ENCODE measurements around the gene SLC16A6.

The SLC16A6 gene

DNA sequence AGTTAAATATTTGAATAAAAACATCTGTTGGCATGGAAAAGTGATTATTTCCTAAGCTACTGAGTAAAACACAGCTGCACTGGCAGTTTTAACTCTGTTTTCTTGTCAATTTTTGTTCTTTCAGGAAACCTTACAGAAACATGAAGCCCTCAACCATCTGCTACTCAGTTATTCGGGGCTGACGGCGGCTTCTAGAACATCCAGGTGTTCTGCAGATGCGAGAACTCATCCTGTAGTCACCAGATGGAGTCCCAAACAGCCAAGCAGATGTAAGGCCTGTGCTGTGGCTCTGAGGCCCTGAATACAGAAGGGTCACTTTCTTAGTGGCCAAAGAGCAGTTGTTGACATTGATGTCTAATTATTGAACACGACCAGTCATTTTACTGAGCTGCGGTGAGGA lies 15.9 kb upstream of the SLC16A6 start:
- no peaks in the 10 kb centered on the region for H3K36me3 ChIP-seq (ENCODE audit: control insufficient read depth, insufficient read depth, low read length)
- no peaks in the 10 kb centered on the region for H3K27me3 ChIP-seq (ENCODE audit: control insufficient read depth, insufficient read depth, low read length)
- no peak overlapping the region for H3K27ac ChIP-seq (ENCODE audit: low read depth, low read length)
- no peak overlapping the region for H3K4me3 ChIP-seq (ENCODE audit: low read length)
- no peaks in the 10 kb centered on the region for H3K4me1 ChIP-seq (ENCODE audit: control insufficient read depth, insufficient read depth, low read length)
- H3K9ac ChIP-seq (ENCODE audit: low read length), result no peak overlapping the region

- H3K4me1 ChIP-seq (ENCODE audit: control insufficient read depth, insufficient read depth, low read length), result no peaks in the 10 kb centered on the region
- no peaks in the 10 kb centered on the region for H3K36me3 ChIP-seq (ENCODE audit: control insufficient read depth, insufficient read depth, low read length)
- no peaks in the 10 kb centered on the region for H3K27me3 ChIP-seq (ENCODE audit: control insufficient read depth, insufficient read depth, low read length)
- no peak overlapping the region for H3K4me3 ChIP-seq (ENCODE audit: low read length)
- no peak overlapping the region for H3K9ac ChIP-seq (ENCODE audit: low read length)
- no peak overlapping the region for H3K27ac ChIP-seq (ENCODE audit: low read depth, low read length)
Observed at GRCh38 chr17:68305142-68305541, 14.2 kb upstream of the SLC16A6 start.

DNA sequence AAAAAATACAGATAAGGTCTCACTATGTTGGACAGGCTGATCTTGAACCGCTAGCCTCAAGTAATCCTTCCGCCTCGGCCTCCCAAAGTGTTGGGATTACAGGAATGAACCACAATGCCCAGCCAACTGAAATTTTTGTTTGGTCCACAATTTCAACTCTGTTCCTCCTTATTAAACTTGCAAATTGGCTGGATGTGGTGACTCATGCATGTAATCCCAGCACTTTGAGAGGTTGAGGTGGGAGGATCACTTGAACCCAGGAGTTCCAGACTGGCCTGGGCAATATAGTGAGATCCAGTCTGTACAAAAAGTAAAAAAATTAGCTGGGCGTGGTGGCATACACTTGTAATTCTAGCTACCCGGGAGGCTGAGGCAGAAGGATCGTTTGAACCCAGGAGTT lies 13.8 kb upstream of the SLC16A6 start:
- Histone ChIP-seq H3K36me3 (ENCODE audit: control insufficient read depth, insufficient read depth, low read length) (no peaks in the 10 kb centered on the region), H3K27ac (ENCODE audit: low read depth, low read length) (no peak overlapping the region), H3K4me3 (ENCODE audit: low read length) (no peak overlapping the region), H3K9ac (ENCODE audit: low read length) (no peak overlapping the region), H3K27me3 (ENCODE audit: control insufficient read depth, insufficient read depth, low read length) (no peaks in the 10 kb centered on the region), H3K4me1 (ENCODE audit: control insufficient read depth, insufficient read depth, low read length) (no peaks in the 10 kb centered on the region)

GRCh38 chr17:68302666-68303065 lies 11.7 kb upstream of the SLC16A6 start:
- no peak overlapping the region for H3K9ac ChIP-seq (ENCODE audit: low read length)
- no peaks in the 10 kb centered on the region for H3K4me1 ChIP-seq (ENCODE audit: control insufficient read depth, insufficient read depth, low read length)
- no peak overlapping the region for H3K4me3 ChIP-seq (ENCODE audit: low read length)
- no peaks in the 10 kb centered on the region for H3K36me3 ChIP-seq (ENCODE audit: control insufficient read depth, insufficient read depth, low read length)
- no peaks in the 10 kb centered on the region for H3K27me3 ChIP-seq (ENCODE audit: control insufficient read depth, insufficient read depth, low read length)
- H3K27ac ChIP-seq (ENCODE audit: low read depth, low read length), result no peak overlapping the region

GRCh38 chr17:68302066-68302564 lies 11.2 kb upstream of the SLC16A6 start:
- Histone ChIP-seq H3K27ac (ENCODE audit: low read depth, low read length) (no peak overlapping the region), H3K4me3 (ENCODE audit: low read length) (no peak overlapping the region), H3K9ac (ENCODE audit: low read length) (no peak overlapping the region), H3K4me1 (ENCODE audit: control insufficient read depth, insufficient read depth, low read length) (no peaks in the 10 kb centered on the region), H3K27me3 (ENCODE audit: control insufficient read depth, insufficient read depth, low read length) (no peaks in the 10 kb centered on the region), H3K36me3 (ENCODE audit: control insufficient read depth, insufficient read depth, low read length) (no peaks in the 10 kb centered on the region)

GRCh38 chr17:68301438-68301959 lies 10.6 kb upstream of the SLC16A6 start:
- Histone ChIP-seq H3K9ac (ENCODE audit: low read length) (no peak overlapping the region), H3K27me3 (ENCODE audit: control insufficient read depth, insufficient read depth, low read length) (no peaks in the 10 kb centered on the region), H3K4me1 (ENCODE audit: control insufficient read depth, insufficient read depth, low read length) (no peaks in the 10 kb centered on the region), H3K36me3 (ENCODE audit: control insufficient read depth, insufficient read depth, low read length) (no peaks in the 10 kb centered on the region), H3K4me3 (ENCODE audit: low read length) (no peak overlapping the region), H3K27ac (ENCODE audit: low read depth, low read length) (no peak overlapping the region)

GRCh38 chr17:68299817-68300216 lies 8.9 kb upstream of the SLC16A6 start:
- Histone ChIP-seq H3K4me1 (ENCODE audit: control insufficient read depth, insufficient read depth, low read length) (no peaks in the 10 kb centered on the region), H3K27ac (ENCODE audit: low read depth, low read length) (no peak overlapping the region), H3K4me3 (ENCODE audit: low read length) (no peak overlapping the region), H3K9ac (ENCODE audit: low read length) (no peak overlapping the region), H3K27me3 (ENCODE audit: control insufficient read depth, insufficient read depth, low read length) (no peaks in the 10 kb centered on the region), H3K36me3 (ENCODE audit: control insufficient read depth, insufficient read depth, low read length) (no peaks in the 10 kb centered on the region)

DNA sequence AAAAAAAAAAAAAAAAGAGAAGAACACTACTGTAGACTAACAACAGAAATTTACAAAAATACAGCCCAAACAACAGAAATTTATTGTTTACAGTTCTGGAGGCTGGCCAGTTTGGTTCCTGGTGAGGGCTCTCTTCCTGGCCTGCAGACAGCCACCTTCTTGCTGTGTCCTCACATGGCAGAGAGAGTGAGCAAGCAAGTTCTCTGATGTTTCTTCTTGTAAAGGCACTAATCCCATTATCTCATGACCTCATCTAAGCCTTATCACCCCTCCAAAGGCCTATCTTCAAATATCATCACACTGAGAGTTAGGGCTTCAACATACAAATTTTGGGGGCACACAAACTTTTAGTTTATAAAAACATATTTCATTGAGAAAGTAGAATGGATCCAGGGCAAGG lies 7.7 kb upstream of the SLC16A6 start:
- H3K9ac ChIP-seq (ENCODE audit: low read length), result no peak overlapping the region
- H3K27ac ChIP-seq (ENCODE audit: low read depth, low read length), result no peak overlapping the region
- H3K36me3 ChIP-seq (ENCODE audit: control insufficient read depth, insufficient read depth, low read length), result no peaks in the 10 kb centered on the region
- H3K27me3 ChIP-seq (ENCODE audit: control insufficient read depth, insufficient read depth, low read length), result peaks cover 4% of the 10 kb centered on the region
- no peak overlapping the region for H3K4me3 ChIP-seq (ENCODE audit: low read length)
- no peaks in the 10 kb centered on the region for H3K4me1 ChIP-seq (ENCODE audit: control insufficient read depth, insufficient read depth, low read length)

- H3K9ac ChIP-seq (ENCODE audit: low read length), result no peak overlapping the region
- peaks cover 7% of the 10 kb centered on the region for H3K27me3 ChIP-seq (ENCODE audit: control insufficient read depth, insufficient read depth, low read length)
- peaks cover 4% of the 10 kb centered on the region for H3K4me1 ChIP-seq (ENCODE audit: control insufficient read depth, insufficient read depth, low read length)
- H3K27ac ChIP-seq (ENCODE audit: low read depth, low read length), result no peak overlapping the region
- H3K4me3 ChIP-seq (ENCODE audit: low read length), result no peak overlapping the region
- no peaks in the 10 kb centered on the region for H3K36me3 ChIP-seq (ENCODE audit: control insufficient read depth, insufficient read depth, low read length)
Observed at GRCh38 chr17:68297195-68297594, 6.3 kb upstream of the SLC16A6 start.

- Histone ChIP-seq H3K4me3 (ENCODE audit: low read length) (no peak overlapping the region), H3K4me1 (ENCODE audit: control insufficient read depth, insufficient read depth, low read length) (peaks cover 5% of the 10 kb centered on the region), H3K9ac (ENCODE audit: low read length) (no peak overlapping the region), H3K36me3 (ENCODE audit: control insufficient read depth, insufficient read depth, low read length) (no peaks in the 10 kb centered on the region), H3K27me3 (ENCODE audit: control insufficient read depth, insufficient read depth, low read length) (peaks cover 9% of the 10 kb centered on the region), H3K27ac (ENCODE audit: low read depth, low read length) (no peak overlapping the region)
Observed at GRCh38 chr17:68296217-68297191, 5.6 kb upstream of the SLC16A6 start.

GRCh38 chr17:68295086-68295485 lies 4.2 kb upstream of the SLC16A6 start:
- peaks cover 5% of the 10 kb centered on the region for H3K4me1 ChIP-seq (ENCODE audit: control insufficient read depth, insufficient read depth, low read length)
- H3K27ac ChIP-seq (ENCODE audit: low read depth, low read length), result no peak overlapping the region
- no peak overlapping the region for H3K9ac ChIP-seq (ENCODE audit: low read length)
- H3K27me3 ChIP-seq (ENCODE audit: control insufficient read depth, insufficient read depth, low read length), result peaks cover 9% of the 10 kb centered on the region
- H3K36me3 ChIP-seq (ENCODE audit: control insufficient read depth, insufficient read depth, low read length), result no peaks in the 10 kb centered on the region
- H3K4me3 ChIP-seq (ENCODE audit: low read length), result no peak overlapping the region

GRCh38 chr17:68294617-68295016 lies 3.7 kb upstream of the SLC16A6 start:
- Histone ChIP-seq H3K27me3 (ENCODE audit: control insufficient read depth, insufficient read depth, low read length) (peaks cover 9% of the 10 kb centered on the region), H3K36me3 (ENCODE audit: control insufficient read depth, insufficient read depth, low read length) (no peaks in the 10 kb centered on the region), H3K27ac (ENCODE audit: low read depth, low read length) (no peak overlapping the region)

DNA sequence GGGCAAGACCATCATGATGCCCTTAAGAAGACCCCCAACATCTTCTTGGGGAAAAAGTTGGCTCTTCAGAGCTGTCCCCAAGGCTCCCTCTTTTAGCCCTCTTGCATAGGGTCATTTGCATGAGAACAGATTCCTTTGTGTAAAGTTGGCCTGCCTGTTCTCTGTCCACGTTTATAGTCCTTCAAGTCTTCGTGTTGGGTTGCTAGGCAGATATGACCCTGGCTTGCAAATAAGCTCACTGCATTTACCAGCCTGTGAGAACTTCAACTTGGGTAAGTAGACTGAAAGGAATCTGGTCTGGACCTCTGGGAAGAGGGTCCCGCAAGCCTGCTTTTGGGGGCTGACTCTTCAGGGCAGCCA lies 3.2 kb upstream of the SLC16A6 start:
- Histone ChIP-seq H3K27me3 (ENCODE audit: control insufficient read depth, insufficient read depth, low read length) (peaks cover 9% of the 10 kb centered on the region), H3K9ac (ENCODE audit: low read length) (no peak overlapping the region), H3K36me3 (ENCODE audit: control insufficient read depth, insufficient read depth, low read length) (no peaks in the 10 kb centered on the region), H3K4me1 (ENCODE audit: control insufficient read depth, insufficient read depth, low read length) (peaks cover 5% of the 10 kb centered on the region), H3K27ac (ENCODE audit: low read depth, low read length) (no peak overlapping the region), H3K4me3 (ENCODE audit: low read length) (no peak overlapping the region)

More at GRCh38 chr17:68294617-68295016, 3.7 kb upstream of the SLC16A6 start:
- H3K9ac ChIP-seq (ENCODE audit: low read length), result no peak overlapping the region
- no peak overlapping the region for H3K4me3 ChIP-seq (ENCODE audit: low read length)
- H3K4me1 ChIP-seq (ENCODE audit: control insufficient read depth, insufficient read depth, low read length), result peaks cover 5% of the 10 kb centered on the region
